SU-DHL-6 (cell line): ENCODE results near the gene PILRA.

Experiments used
- H2AFZ ChIP-seq: fragments of 200-600 bp; sonication (generic); 2 replicates; pipeline ENCODE4 v1.6.1; 2014; ENCODE audit warnings: low read depth, mild to moderate bottlenecking, moderate library complexity, mixed read lengths, antibody characterized with exemption, low read length; ENCODE audit not compliant: severe bottlenecking
- H3F3A ChIP-seq: fragments of 200-600 bp; shearing (Covaris generic); 2 replicates; pipeline ENCODE4 v1.6.0; 2016; ENCODE audit warnings: antibody characterized with exemption, mild to moderate bottlenecking; ENCODE audit not compliant: insufficient read depth
- H3K27ac ChIP-seq: fragments of 200-600 bp; sonication (generic); 2 replicates; pipeline ENCODE4 v1.5.1; 2016; ENCODE audit warnings: low read depth, mild to moderate bottlenecking, low read length, moderate library complexity, mixed read lengths
- H3K27me3 ChIP-seq: fragments of 200-600 bp; sonication (generic), shearing (Covaris generic); 2 replicates; pipeline ENCODE4 v1.6.0; 2014; ENCODE audit warnings: mild to moderate bottlenecking, low read length
- H3K36me3 ChIP-seq: fragments of 200-600 bp; sonication (generic); 2 replicates; pipeline ENCODE4 v1.6.1; 2014; ENCODE audit warnings: mild to moderate bottlenecking, low read length, mixed read lengths
- H3K4me2 ChIP-seq: fragments of 300-600, 200-600 bp; shearing (Covaris generic), sonication (generic); 2 replicates; pipeline ENCODE4 v1.6.0; 2014; ENCODE audit warnings: low read length, low read depth, mild to moderate bottlenecking; ENCODE audit not compliant: poor library complexity, severe bottlenecking
- H3K4me3 ChIP-seq: fragments of 200-600 bp; sonication (generic); 2 replicates; pipeline ENCODE4 v1.5.1; 2014; ENCODE audit warnings: antibody characterized with exemption, low read length, mild to moderate bottlenecking, mixed read lengths; ENCODE audit not compliant: insufficient read depth, poor library complexity, severe bottlenecking
- H3K79me2 ChIP-seq: fragments of 200-600 bp; sonication (generic); 2 replicates; pipeline ENCODE4 v1.6.1; 2014; ENCODE audit warnings: mild to moderate bottlenecking, low read length, moderate library complexity; ENCODE audit not compliant: insufficient read depth
- H3K9ac ChIP-seq: fragments of 200-600 bp; sonication (generic); 2 replicates; pipeline ENCODE4 v1.7.0; 2014; ENCODE audit warnings: mild to moderate bottlenecking, low read length
- H3K9me2 ChIP-seq: fragments of 200-600 bp; sonication (generic); replicated peaks from 2 replicates; pipeline ENCODE4 v1.6.1; 2014; ENCODE audit warnings: low read length; ENCODE audit not compliant: insufficient read depth
- H3K9me3 ChIP-seq: fragments of 200-600 bp; sonication (generic); 2 replicates; pipeline ENCODE4 v1.6.1; 2014; ENCODE audit warnings: low read length, mixed read lengths; ENCODE audit not compliant: insufficient read depth
- H4K20me1 ChIP-seq: fragments of 200-600 bp; sonication (generic); 2 replicates; pipeline ENCODE4 v1.6.1; 2014; ENCODE audit warnings: low read depth, mild to moderate bottlenecking, antibody characterized with exemption, low read length, moderate library complexity, mixed read lengths
- CTCF ChIP-seq: fragments of 200-600 bp; sonication (generic); IDR thresholded peaks from one replicate; pipeline ENCODE4 v1.5.1; 2017; ENCODE audit warnings: antibody characterized with exemption, mild to moderate bottlenecking, low read length, moderate library complexity; ENCODE audit not compliant: insufficient read depth, poor library complexity, severe bottlenecking
- EZH2phosphoT487 ChIP-seq: fragments of 200-600 bp; sonication (generic), shearing (Covaris generic); conservative IDR thresholded peaks from 2 replicates; pipeline ENCODE4 v1.6.1; 2018; ENCODE audit warnings: mild to moderate bottlenecking, antibody characterized with exemption, low read length, moderate library complexity, mixed read lengths

Gene PILRA

GRCh38 chr7:100430493-100431285 is 57.4 kb downstream of the PILRA start:
- H3F3A ChIP-seq: peaks cover 68% of the 10 kb centered on the region
- peak overlapping the region; percentile 88 for H3K4me3 ChIP-seq
- peak overlapping the region; percentile 96 for H3K27ac ChIP-seq
- no peak overlapping the region for H2AFZ ChIP-seq
- no peaks in the 10 kb centered on the region for H3K9me2 ChIP-seq
- peak overlapping the region; percentile 99 for H3K9ac ChIP-seq
- H3K9me3 ChIP-seq: no peaks in the 10 kb centered on the region
- H3K79me2 ChIP-seq: peaks cover 39% of the 10 kb centered on the region
- H3K36me3 ChIP-seq: no peaks in the 10 kb centered on the region
- H3K27me3 ChIP-seq: no peaks in the 10 kb centered on the region
- peak overlapping the region; percentile 76 for H3K4me2 ChIP-seq
- no peak for TF ChIP-seq CTCF
- no peak for TF ChIP-seq EZH2phosphoT487
- no peaks in the 10 kb centered on the region for H4K20me1 ChIP-seq

- Histone ChIP-seq H3K9ac (peak overlapping the region; percentile 99), H3K27ac (peak overlapping the region; percentile 96; the same call in 1 of the 2 replicates), H3K4me2 (peak overlapping the region; percentile 76), H4K20me1 (no peaks in the 10 kb centered on the region), H3K4me3 (no peak overlapping the region), H2AFZ (no peak overlapping the region), H3K9me2 (no peaks in the 10 kb centered on the region), H3F3A (peaks cover 64% of the 10 kb centered on the region), H3K79me2 (peaks cover 41% of the 10 kb centered on the region), H3K36me3 (no peaks in the 10 kb centered on the region), H3K9me3 (no peaks in the 10 kb centered on the region), H3K27me3 (no peaks in the 10 kb centered on the region)
- TF ChIP-seq CTCF: no peak
- no peak for TF ChIP-seq EZH2phosphoT487
These were observed 58.0 kb downstream of the PILRA start for GRCh38 chr7:100431286-100431735.

- no peaks in the 10 kb centered on the region for H4K20me1 ChIP-seq
- H3K9ac ChIP-seq: peak overlapping the region; percentile 6; the same call in 1 of the 2 replicates
- H3K27me3 ChIP-seq: no peaks in the 10 kb centered on the region
- no peak overlapping the region for H2AFZ ChIP-seq
- TF ChIP-seq EZH2phosphoT487: no peak
- no peak for TF ChIP-seq CTCF
- H3K27ac ChIP-seq: peak overlapping the region; percentile 38
- H3K9me3 ChIP-seq: no peaks in the 10 kb centered on the region
- no peaks in the 10 kb centered on the region for H3K36me3 ChIP-seq
- H3K79me2 ChIP-seq: peaks cover 41% of the 10 kb centered on the region
- H3K4me3 ChIP-seq: no peak overlapping the region
- peak overlapping the region; percentile 76 for H3K4me2 ChIP-seq
- no peaks in the 10 kb centered on the region for H3K9me2 ChIP-seq
- peaks cover 64% of the 10 kb centered on the region for H3F3A ChIP-seq
These were observed 58.8 kb downstream of the PILRA start for GRCh38 chr7:100432053-100432452.
